IMR-90 (cell line): ENCODE results near the gene ADAMTS20.

Experiments
- CEBPB ChIP-seq: IDR thresholded peaks from 2 replicates; pipeline ENCODE4 v1.6.1; 2012; ENCODE audit warnings: low read depth, low read length, improper control_type of control experiment
- CHD1 ChIP-seq: IDR thresholded peaks from 2 replicates; pipeline ENCODE4 v1.6.1; 2012; ENCODE audit warnings: low read depth, low read length, improper control_type of control experiment
- CTCF ChIP-seq: conservative IDR thresholded peaks from 2 replicates; pipeline ENCODE4 v1.5.1; 2012; ENCODE audit warnings: mild to moderate bottlenecking, low read depth, low read length, improper control_type of control experiment
- ELK1 ChIP-seq: fragments of 150-350 bp; IDR thresholded peaks from 2 replicates; pipeline ENCODE4 v1.6.1; 2016; ENCODE audit warnings: low read depth, mild to moderate bottlenecking, low read length, moderate library complexity, borderline replicate concordance
- FOS ChIP-seq: fragments of 150-350 bp; IDR thresholded peaks from 2 replicates; pipeline ENCODE4 v1.6.1; 2016; ENCODE audit warnings: low read depth, low read length
- MAFK ChIP-seq: IDR thresholded peaks from 2 replicates; pipeline ENCODE4 v1.6.1; 2012; ENCODE audit warnings: low read depth, low read length, improper control_type of control experiment
- MAZ ChIP-seq: IDR thresholded peaks from 2 replicates; pipeline ENCODE4 v1.6.1; 2012; ENCODE audit warnings: low read depth, mild to moderate bottlenecking, low read length, improper control_type of control experiment, moderate library complexity, borderline replicate concordance
- MXI1 ChIP-seq: IDR thresholded peaks from 2 replicates; pipeline ENCODE4 v1.6.1; 2012; ENCODE audit warnings: low read depth, mild to moderate bottlenecking, low read length, moderate library complexity, borderline replicate concordance
- NFE2L2 ChIP-seq: fragments of 150-350 bp; IDR thresholded peaks from 2 replicates; pipeline ENCODE4 v1.6.1; 2016; ENCODE audit warnings: low read depth, mild to moderate bottlenecking, low read length
- POLR2A ChIP-seq: IDR thresholded peaks from 2 replicates; pipeline ENCODE4 v1.6.1; 2012; ENCODE audit warnings: mild to moderate bottlenecking, low read depth, low read length
- RAD21 ChIP-seq: IDR thresholded peaks from 2 replicates; pipeline ENCODE4 v1.6.1; 2012; ENCODE audit warnings: low read length, improper control_type of control experiment
- RFX5 ChIP-seq: IDR thresholded peaks from 2 replicates; pipeline ENCODE4 v1.8.0; 2012; ENCODE audit warnings: low read depth, mild to moderate bottlenecking, low read length, moderate library complexity
- USF2 ChIP-seq: fragments of 150-350 bp; IDR thresholded peaks from 2 replicates; pipeline ENCODE4 v1.6.1; 2017; ENCODE audit warnings: mild to moderate bottlenecking, antibody characterized with exemption, low read length, low read depth

GRCh38 chr12:43406801-43407200, 145.2 kb downstream of the ADAMTS20 start:
- TF ChIP-seq CTCF (no peak), POLR2A (no peak), MAFK (no peak), NFE2L2 (no peak), CEBPB (no peak), FOS (no peak), USF2 (no peak), MAZ (no peak), CHD1 (no peak), RAD21 (no peak), MXI1 (no peak), ELK1 (no peak), RFX5 (no peak)
